Medulla oblongata (tissue), 1 donor: ENCODE results near the gene CDKN2AIP.
"Not testable (repeated sequence)": the region's sequence is repeated elsewhere in the genome, so short reads cannot be mapped to it uniquely, and the experiment has no call there.

Experiments used
- DNase-seq: peaks from one replicate; pipeline ENCODE4 v3.0.0-alpha.2; 2015; ENCODE audit errors: extremely low spot score

The CDKN2AIP gene

DNA sequence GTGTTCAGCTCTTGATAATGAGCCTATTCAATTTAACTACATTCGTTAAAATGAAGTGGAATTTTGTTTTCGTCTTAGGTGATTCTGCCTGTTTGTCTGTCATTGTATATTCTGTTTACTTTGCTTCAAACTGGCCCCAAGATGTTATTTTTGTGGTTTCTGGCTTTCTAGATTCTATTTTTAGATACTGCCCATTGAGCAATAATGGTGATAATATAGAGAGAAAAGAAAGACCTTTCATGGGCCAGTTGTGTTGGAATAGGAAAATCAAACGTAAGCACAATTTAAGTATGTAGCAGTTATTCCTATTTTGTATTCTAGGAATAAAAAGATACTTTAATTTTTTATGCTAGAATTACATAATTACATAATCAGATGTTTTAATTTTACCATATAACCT is 4.0 kb downstream of the CDKN2AIP start:
- DNase-seq: no peak

DNA sequence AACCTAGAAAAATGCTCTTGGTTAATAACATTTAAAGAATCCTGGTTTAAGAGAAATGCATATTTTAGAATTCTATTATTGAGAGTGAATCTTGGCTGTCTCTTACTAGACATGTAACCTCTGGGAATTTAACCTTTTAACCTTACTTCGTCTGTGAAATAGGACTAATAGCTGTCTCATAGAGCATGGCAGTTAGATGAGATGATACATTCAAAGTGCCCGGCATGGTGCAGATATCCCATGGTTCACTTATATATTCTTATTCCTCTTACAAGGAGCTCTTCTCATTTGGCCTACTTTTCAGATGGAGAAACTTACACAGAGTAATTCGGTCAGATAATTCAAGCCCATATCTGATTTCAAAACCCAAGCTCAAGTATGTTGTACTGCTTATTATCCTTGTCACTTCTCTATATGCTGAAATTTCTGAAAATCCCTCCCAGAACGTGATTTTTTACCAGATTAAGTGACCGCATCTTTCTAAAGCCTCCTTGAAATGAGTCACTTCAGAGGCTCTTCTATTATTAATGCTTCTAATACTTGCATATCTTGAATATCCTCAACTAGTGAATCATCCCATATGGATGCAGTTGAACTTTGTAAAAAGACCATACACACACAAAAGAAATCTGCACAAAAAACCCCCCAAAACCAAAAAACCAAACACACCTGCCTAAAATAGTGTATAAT is 4.9 kb downstream of the CDKN2AIP start:
- no peak for DNase-seq

DNA sequence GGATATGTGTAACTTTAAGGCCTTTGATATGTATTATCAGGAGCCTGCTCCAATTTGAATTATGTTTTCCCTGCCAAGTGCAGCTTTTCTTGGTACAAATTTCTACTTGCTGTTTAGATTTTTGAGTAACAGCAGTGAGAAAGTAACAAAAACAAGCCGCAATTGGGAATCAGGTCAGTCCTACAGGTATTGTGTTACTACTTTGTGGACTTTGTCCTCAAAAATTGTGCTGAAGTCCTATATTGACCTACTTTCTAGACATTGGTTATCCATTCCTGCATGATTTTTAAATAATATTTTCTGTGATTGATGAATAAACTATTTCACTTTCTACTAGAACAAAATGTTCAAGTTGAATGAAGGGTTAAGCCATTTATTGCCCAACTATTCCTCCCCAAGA is 5.7 kb downstream of the CDKN2AIP start:
- no peak for DNase-seq

DNA sequence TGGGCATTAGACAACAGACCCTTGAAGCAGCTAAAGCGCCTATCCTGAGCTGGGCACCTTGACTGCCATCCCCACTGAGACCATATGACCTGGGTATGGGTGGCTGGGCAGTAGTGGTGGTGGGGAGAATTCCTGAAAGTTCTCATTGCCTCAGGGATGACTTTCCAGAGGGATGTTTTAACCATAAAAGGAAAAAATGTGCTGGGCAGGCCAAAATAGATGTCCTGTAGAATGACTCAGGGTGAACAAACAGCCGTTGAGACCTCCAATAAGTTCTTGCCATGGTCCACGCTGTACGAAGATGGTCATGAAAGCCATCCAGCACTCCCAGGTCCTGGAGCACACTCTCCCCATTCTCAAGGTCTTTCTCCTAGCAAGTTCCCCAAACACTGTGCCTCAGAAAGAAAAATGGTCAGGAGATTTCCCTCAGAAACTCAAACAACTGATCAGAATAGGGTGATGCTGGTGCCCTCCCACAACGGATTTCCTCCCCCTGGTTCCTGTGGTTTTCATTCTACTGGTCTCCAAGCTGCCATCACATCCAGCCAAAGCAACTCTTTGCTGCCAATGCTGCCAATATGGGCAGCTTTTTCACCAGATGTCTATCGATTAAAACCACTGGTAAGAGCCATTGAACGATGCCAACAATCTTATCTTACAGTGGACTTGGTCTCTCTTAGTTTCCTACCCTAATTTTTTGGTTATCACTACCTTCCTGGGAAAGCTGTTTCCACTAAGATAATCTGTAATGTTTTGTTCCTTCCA is 11.2 kb downstream of the CDKN2AIP start:
- DNase-seq: no peak

DNA sequence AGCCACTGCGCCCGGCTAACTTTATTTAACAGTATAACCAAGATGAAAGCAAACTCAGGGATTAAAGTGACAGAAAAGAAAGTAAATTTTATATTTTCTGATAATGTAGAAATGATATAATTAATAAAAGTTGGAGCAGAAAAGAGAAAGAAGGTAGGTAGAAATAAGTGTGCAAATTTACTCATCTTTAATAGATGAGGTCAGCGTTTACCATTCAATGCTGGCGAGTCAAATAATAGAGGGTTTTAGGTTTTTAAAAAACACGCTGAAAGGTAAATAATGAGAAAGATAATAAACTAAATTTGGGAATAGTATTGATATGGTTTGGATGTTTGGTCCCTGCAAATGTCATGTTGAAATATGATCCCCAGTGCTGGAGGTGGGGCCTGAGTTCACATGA is 13.6 kb downstream of the CDKN2AIP start:
- no peak for DNase-seq

DNA sequence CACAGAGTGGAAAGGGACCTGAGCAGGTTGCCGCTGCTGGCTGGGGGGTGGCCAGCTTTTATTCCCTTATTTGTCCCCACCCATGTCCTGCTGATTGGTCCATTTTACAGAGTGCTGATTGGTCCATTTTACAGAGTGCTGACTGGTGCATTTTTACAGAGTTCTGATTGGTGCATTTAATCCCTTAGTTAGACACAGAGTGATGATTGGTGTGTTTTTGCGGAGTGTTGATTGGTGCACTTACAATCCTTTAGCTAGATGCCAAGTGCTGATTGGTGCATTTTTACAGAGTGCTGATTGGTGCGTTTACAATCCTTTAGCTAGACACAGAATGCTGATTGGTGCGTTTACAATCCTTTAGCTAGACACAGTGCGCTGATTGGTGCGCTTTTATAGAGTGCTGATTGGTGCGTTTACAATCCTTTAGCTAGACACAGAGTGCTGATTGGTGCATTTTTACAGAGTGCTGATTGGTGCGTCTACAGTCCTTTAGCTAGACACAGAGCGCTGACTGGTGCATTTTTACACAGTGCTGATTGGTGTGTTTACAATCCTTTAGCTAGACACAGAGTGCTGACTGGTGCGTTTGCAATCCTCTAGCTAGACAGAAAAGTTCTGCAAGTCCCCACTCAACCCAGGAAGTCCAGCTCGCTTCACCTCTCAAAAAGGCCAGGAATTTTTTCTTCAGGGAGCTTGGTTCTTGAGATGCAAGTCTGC is 19.6 kb downstream of the CDKN2AIP start:
- DNase-seq: not testable (repeated sequence)

DNA sequence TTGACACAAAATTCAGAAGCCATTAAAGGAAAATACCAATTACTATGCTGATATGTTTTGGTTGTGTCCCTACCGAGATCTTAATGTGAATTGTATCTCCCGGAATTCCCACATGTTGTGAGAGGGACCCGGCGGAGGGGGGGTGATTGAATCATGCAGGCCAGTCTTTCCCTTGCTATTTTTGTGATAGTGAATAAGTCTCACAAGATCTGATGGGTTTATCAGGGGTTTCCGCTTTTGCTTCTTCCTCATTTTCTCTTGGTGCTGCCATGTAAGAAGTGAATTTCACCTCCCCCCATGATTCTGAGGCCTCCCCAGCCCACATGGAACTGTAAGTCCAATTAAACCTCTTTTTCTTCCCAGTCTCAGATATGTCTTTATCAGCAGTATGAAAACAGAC is 21.4 kb downstream of the CDKN2AIP start:
- not testable (repeated sequence) for DNase-seq

DNA sequence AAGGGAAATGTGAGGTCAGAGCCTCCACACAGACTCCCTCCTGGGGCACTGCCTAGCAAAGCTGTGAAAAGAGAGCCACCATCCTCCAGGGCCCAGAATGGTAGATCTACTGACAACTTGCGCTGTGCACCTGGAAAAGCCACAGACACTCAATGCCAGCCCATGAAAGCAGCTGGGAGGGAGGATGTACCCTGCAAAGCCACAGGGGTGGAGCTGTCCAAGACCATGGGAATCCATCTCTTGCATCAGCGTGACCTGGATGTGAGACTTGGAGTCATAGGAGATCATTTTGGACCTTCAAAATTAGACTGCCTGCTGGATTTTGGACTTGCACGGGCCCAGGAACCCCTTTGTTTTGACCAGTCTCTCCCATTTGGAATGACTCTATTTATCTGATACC is 22.8 kb downstream of the CDKN2AIP start:
- no peak for DNase-seq

DNA sequence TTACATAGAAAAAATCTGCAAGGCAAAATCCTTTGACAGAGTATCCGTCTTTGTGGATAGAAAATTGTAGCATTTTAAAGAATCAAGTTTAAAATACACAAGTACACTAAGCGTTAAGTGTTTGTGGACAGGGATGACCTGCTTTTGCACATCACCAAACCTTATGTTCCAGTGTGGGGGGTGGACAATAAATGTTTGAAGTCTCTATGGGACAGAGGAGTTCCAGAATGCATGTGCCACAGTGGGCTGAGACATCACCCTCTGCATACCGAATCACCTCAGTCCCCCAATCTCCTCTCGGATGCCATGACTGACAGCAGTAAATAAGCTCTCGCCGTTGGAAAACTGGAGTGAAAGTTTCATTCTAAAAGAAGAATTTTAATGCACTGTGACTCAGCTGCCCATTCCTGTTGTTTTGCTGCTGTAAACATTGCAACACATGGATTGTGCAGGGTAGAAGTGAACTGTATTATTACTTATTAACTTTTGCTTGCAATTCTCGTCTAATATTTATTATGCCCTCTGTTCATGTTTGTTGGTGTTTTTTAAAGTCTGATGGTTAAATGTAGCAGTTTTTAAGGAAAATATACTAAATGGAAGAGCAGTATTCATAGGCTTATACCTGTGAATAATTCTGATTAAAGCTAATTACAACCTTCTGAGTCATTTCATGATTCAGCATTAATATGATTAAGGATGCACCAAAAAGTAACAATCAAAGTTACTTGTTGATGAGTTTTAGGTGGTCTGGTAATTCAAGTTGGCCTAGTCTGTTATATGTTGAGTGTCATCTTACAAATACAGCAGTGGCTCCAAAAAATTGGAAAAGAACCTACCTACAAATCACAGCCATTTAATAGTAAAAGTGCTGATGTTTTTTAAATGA is 24.0 kb downstream of the CDKN2AIP start:
- DNase-seq: no peak

DNA sequence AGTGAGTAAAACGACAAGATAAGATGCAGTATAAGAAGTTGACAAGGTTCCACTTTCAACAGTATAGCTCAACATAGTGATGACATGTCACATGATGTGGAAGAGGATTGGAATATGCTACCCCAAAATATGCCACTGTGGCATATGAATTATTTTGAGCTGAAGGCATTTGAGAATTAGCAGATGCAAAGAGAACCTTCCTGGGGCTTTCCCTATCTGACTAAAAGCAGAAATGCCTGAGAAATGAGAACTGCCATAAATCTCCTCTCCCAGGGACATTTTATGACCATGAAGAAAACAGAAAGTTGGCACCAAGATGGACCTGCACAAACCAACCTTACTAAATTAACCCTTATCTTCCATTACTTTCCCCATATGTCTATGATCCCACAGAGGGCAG is 24.8 kb downstream of the CDKN2AIP start:
- no peak for DNase-seq

DNA sequence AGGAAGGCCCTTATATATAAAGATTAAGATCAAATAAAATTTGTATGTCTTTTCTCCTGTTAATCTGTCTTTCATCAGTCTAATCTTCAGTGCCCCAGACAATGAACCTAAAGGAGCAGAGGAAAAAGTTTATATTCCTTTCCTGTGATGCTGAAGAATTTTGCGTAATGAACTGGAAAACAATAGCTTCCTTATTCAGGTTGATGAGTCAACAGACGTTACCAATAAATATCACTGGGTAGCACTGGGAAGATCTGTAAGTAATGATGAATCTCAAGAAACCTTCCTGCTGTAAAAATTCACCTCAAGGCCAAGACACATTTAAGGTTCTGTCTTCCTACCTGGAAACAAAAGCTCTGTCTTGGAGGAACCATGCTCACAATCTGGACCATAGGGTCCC is 25.5 kb downstream of the CDKN2AIP start:
- no peak for DNase-seq

DNA sequence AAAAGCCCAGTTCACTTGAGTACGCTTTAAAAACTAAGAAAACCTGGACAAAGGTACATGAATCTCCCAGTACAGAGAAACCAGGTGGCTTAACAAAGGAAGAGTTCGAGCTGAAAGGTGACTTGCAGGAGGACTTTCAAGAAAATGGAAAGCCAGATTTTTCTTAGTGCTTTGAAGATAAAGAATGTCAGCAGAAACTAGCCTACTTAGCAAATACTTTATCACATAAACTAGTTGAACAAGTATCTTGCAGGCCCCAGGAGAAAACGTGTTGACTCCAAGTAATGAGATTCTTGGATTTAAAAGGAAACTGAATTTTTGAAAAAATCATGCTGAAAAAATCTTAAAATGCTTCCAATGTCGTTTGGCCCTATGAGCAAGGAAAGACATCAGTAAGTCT is 26.4 kb downstream of the CDKN2AIP start:
- no peak for DNase-seq

DNA sequence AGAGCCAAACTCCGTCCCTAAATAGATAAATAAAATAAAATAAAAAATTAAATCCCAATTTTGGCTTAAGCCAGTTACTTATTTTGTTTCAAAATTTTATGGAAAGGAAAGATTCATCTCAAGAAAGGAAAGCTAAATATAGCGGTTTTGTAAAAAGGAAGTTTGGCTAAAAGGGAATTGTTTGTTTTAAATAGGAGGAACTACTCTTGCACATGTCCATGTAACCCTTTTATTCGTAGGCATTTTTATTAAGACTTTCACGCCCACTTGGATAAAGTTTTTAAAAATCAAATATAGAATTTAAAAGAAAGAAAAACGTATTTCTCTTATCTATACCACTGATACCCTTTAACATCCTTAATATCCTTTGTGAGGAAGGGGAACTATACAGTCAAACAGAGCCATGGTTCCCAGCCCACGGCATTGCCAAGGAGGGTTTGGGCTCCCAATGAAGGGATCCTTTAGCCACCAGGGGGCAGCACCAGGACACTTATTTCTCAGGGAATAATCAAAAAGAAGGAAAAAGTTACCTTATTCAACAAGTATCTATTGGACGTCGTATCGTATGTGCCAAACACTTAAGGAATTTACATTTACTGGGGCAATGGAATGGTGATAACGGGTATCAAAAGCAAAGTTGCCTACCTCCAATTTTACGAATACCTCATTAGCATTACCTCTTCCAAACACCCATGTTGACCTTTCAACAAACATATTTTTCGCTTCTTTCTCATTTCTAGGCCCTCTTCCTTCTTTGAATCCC is 27.7 kb downstream of the CDKN2AIP start:
- peak; percentile 93 for DNase-seq

DNA sequence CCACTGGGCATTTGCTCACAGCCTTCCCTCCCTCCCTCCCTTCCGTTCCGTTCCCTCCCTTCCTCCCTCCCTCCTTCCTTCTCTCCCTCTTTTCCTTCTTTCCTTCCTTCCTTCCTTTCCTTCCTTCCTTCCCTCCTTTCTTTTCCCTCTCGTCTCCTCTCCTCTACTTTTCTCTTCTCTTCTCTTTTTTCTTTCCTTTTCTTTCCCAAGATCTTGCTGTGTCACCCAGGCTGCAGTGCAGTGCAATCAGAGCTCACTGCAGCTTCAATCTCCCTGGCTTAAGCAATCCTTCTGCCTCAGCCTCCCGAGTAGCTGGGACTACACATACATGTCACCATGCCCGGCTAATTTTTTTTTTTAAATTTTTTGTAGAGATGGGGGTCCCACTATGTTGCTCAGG is 33.7 kb downstream of the CDKN2AIP start:
- no peak for DNase-seq

DNA sequence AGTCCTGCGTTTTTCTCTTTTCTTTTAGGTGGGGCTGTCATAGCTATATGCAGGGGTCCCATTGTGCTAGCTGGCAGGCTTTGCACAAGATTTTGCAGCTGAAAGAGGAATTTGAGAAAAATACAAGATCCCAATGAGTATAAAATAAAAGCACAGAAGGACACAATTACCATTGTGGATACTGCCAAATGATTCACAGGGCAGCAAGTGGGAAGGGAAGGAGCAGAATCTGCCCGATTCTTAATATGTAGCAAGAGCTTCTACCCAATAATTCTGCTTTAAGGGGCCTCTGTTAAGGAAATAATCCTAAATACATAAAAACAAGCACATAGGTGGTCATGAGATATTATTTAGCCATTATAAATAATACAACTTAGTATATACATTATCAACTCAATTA is 34.5 kb downstream of the CDKN2AIP start:
- no peak for DNase-seq

DNA sequence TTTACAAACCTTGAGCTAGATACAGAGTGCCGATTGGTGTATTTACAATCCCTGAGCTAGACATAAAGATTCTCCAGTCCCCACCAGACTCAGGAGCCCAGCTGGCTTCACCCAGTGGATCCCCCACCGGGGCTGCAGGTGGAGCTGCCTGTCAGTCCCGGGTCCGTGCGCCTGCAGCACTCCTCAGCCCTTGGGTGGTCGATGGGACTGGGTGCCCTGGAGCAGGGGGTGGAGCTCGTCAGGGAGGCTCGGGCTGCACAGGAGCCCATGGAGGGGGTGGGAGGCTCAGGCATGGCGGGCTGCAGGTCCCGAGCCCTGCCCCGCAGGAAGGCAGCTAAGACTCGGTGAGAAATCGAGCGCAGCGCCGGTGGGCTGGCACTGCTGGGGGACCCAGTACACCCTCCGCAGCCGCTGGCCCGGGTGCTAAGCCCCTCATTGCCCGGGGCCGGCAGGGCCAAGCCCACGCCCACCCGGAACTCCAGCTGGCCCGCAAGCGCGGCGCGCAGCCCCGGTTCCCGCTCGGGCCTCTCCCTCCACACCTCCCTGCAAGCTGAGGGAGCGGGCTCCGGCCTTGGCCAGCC is 38.2 kb downstream of the CDKN2AIP start:
- DNase-seq: not testable (repeated sequence)

DNA sequence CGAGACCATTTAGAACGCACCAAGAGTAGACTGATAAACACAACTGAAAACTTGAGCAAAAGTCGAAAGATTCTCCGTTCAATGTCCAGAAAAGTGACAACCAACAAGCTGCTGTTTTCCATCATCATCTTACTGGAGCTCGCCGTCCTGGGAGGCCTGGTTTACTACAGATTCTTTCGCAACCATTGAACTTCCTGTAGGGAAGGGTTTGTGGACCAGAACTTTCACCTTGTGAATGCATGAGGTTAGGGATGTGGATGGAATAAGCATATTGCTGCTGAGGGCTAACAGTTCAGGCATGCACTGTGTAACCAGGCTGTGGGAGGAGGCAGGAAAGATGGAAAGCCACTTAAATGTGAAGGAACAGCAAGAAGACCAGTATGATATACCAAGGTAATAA is 39.6 kb downstream of the CDKN2AIP start:
- DNase-seq: no peak

DNA sequence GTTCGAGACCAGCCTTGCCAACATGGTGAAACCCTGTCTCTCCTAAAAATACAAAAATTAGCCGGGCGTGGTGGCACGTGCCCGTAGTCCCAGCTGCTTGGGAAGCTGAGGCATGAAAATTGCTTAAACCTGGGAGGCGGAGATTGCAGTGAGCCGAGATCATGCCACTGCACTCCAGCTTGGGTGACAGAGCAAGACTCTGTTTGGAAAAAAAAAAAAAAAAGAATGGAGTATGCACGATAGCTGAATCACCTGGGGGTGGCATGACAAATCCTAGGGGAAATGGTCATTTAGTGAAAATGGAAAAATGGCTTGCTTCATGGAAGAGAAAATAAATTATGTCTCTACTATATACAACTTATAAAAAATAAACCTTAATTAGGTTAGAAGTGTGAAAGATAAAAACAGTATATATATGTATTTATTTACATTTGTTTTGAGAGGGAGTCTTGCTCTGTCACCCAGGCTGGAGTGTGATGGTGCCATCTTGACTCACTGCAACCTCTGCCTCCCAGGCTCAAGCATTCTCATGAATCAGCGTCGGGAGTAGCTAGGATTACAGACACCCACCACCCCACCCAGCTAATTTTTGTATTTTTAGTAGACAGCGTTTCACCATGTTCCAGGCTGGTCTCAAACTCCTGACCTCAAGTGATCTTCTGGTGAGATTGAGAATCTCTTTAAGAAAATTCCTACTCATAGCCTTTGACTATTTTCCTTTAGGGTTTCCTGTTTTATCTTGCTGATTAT is 41.1 kb downstream of the CDKN2AIP start:
- no peak for DNase-seq

DNA sequence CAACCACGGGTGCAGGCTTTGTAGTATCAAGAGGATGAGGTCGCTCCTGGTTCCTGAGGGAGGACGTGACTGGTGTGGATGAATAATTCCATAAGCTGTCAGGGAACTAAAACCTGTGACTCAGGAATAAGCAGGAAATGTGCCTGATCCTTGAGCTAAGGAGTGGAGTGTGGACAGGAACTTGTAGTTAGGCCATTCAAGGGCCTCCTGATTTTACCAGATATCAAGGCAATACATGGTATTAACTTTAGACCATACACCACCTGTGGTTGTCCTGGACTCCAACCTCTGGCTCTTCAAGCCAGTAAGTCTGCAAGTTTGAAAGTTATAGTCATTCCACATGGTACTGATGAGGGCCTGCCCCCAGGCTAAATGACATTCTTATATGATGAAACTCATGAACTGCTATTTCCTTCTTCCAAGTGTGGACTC is 48.4 kb downstream of the CDKN2AIP start:
- no peak for DNase-seq

DNA sequence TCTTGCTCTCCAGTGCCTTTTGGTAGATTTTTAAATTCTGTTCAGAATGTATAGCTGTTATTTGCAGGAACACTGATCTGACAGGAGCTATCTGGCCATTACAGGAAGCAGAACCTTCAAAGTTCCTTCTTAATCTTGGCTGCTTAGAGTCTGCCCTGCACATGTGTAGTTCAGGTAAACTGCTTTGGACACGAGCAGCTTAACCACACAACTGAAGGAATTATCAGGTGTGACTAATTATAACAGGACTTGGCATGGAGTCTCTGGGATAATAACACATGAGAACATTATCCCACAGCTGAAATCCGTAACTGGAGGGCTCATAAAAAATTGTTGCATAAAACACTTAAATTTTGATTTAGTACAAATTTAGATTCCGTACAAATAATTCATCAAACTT is 48.8 kb downstream of the CDKN2AIP start:
- no peak for DNase-seq
